ENCODE data around the gene LRP5. TPM values are rescaled to one million over a fixed set of nuclear protein-coding genes. Genes with fewer than 3 reads are reported as not detected.

Gene LRP5
- total and polyA plus RNA-seq, 12 donors: 10.7 to 277 (median 75.8) TPM

DNA sequence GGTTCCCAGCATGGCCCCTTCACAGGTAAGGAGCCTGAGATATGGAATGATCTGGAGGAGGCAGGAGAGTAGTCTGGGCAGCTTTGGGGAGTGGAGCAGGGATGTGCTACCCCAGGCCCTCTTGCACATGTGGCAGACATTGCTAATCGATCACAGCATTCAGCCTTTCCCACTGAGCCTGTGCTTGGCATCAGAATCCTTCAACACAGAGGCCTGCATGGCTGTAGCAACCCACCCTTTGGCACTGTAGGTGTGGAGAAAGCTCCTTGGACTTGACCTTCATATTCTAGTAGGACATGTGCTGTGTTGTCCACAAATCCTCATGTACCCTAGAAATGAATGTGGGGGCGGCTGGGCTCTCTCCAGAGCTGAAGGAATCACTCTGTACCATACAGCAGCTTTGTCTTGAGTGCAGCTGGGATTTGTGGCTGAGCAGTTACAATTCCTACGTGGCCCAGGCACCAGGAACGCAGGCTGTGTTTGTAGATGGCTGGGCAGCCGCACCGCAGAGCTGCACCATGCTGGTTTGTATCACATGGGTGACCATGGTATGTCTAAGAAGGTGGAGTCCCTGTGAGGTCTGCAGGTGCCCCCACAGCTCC, 126.4 kb downstream of the LRP5 start:
- WGBS, 4 donors: 68 to 95% (median 89%) methylated on average over 1 to 6 of the region's 6 CpGs
- H3K4me1 ChIP-seq (replicated peaks in 1 of 2): peaks cover 0 to 25% of the 10 kb centered on the region in 2 donors
- no peaks in the 10 kb centered on the region for H3K27me3 ChIP-seq
- intact Hi-C loops (cut with DNase I): no loop called here
- H3K36me3 ChIP-seq (replicated peaks in 1 of 2): peaks cover 0 to 52% of the 10 kb centered on the region in 2 donors
- peak overlapping the region in 2 of 5 donors; percentile 77 to 83 for H3K27ac ChIP-seq
- TF ChIP-seq CTCF (IDR thresholded peaks at IDR 0.05) (no peak), POLR2A (IDR thresholded peaks at IDR 0.05) (no peak)
- no peaks in the 10 kb centered on the region for H3K9me3 ChIP-seq (replicated peaks in 1 of 3)
- H3K4me3 ChIP-seq: no peak overlapping the region
- no peak for DNase-seq

DNA sequence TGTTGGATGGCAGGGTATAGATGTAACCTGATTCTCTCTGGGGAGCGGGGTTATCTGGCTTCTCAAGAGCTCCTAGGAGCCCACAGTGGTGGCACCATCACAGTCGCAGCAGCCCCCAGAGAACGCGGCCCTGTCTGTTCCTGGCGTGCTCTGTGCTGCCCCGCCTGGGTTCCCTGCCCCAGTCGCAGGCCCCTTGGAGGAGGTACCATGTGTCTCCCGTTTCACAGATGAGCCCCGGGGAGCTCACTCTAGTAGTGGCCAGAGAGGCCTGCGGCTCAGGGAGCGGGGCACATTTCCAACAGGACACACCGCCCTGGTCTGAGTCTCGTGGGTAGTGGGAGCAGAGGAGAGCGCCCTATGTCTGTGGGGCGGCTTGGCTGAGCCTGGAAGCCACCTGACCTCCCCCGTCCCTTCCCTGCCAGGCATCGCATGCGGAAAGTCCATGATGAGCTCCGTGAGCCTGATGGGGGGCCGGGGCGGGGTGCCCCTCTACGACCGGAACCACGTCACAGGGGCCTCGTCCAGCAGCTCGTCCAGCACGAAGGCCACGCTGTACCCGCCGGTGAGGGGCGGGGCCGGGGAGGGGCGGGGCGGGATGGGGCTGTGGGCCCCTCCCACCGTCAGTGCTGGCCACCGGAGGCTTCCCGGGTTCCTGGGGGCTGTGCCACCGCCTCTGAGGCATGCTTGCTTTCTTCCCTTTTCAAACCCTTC, 127.1 kb downstream of the LRP5 start:
- Histone ChIP-seq H3K4me1 (replicated peaks in 1 of 2) (peaks cover 0 to 25% of the 10 kb centered on the region in 2 donors), H3K4me3 (no peak overlapping the region), H3K9me3 (replicated peaks in 1 of 3) (no peaks in the 10 kb centered on the region), H3K27me3 (no peaks in the 10 kb centered on the region), H3K36me3 (replicated peaks in 1 of 2) (peaks cover 0 to 45% of the 10 kb centered on the region in 2 donors), H3K27ac (peak overlapping the region in 3 of 5 donors; percentile 11 to 83 (median 77))
- WGBS, 4 donors: 55 to 77% (median 64%) methylated on average over 16 to 38 of the region's 38 CpGs
- DNase-seq: peak; percentile 47 to 73 (median 62)
- intact Hi-C loops (cut with DNase I): loop anchor here in 1 of 2 donors (10.0 kb wide), 1 partner anchor 135 kb away; no protein-coding TSS in a partner anchor
- TF ChIP-seq CTCF (IDR thresholded peaks at IDR 0.05) (no peak), POLR2A (IDR thresholded peaks at IDR 0.05) (no peak)

GRCh38 chr11:68440224-68440623, 127.8 kb downstream of the LRP5 start:
- peaks cover 0 to 38% of the 10 kb centered on the region in 2 donors for H3K36me3 ChIP-seq (replicated peaks in 1 of 2)
- no peak overlapping the region for H3K4me3 ChIP-seq
- peak overlapping the region in 2 of 5 donors; percentile 77 to 83 for H3K27ac ChIP-seq
- intact Hi-C loops (cut with DNase I): loop anchor here in 1 of 2 donors (10.0 kb wide), 1 partner anchor 135 kb away; no protein-coding TSS in a partner anchor
- H3K4me1 ChIP-seq (replicated peaks in 1 of 2): peaks cover 0 to 25% of the 10 kb centered on the region in 2 donors
- DNase-seq: no peak
- 79 to 83% (median 82%) methylated on average over 8 of the region's 8 CpGs for WGBS, 4 donors
- H3K9me3 ChIP-seq (replicated peaks in 1 of 3): no peaks in the 10 kb centered on the region
- TF ChIP-seq POLR2A (IDR thresholded peaks at IDR 0.05) (no peak), CTCF (IDR thresholded peaks at IDR 0.05) (no peak)
- H3K27me3 ChIP-seq: no peaks in the 10 kb centered on the region

GRCh38 chr11:68441466-68442230, 129.3 kb downstream of the LRP5 start:
- no peak overlapping the region for H3K4me3 ChIP-seq
- whole genome bisulfite sequencing, 4 donors: 63 to 80% (median 80%) methylated on average over 5 to 6 of the region's 6 CpGs
- peak overlapping the region in 1 of 5 donors; percentile 21 for H3K27ac ChIP-seq
- intact Hi-C loops (cut with DNase I): loop anchor here in 1 of 2 donors (10.0 kb wide), 1 partner anchor 137 kb away; no protein-coding TSS in a partner anchor
- peaks cover 0 to 35% of the 10 kb centered on the region in 2 donors for H3K36me3 ChIP-seq (replicated peaks in 1 of 2)
- no peak for DNase-seq
- TF ChIP-seq CTCF (IDR thresholded peaks at IDR 0.05) (no peak), POLR2A (IDR thresholded peaks at IDR 0.05) (no peak)
- no peaks in the 10 kb centered on the region for H3K9me3 ChIP-seq (replicated peaks in 1 of 3)
- peaks cover 0 to 25% of the 10 kb centered on the region in 2 donors for H3K4me1 ChIP-seq (replicated peaks in 1 of 2)
- no peaks in the 10 kb centered on the region for H3K27me3 ChIP-seq

Data from adrenal gland (tissue), 12 donors.